ENCODE results near the gene C1GALT1C1.

The C1GALT1C1 gene

GRCh38 chrX:120614816-120615215, 15.0 kb downstream of the C1GALT1C1 start:
- Histone ChIP-seq H3K27me3 (ENCODE audit: insufficient read depth, low read length, poor library complexity) (no peaks in the 10 kb centered on the region), H3K79me2 (ENCODE audit: control insufficient read depth, insufficient read depth, low read length) (no peaks in the 10 kb centered on the region), H3K79me1 (ENCODE audit: low read length) (no peaks in the 10 kb centered on the region), H2BK15ac (replicated peaks; ENCODE audit: low read depth) (no peak overlapping the region), H3K56ac (ENCODE audit: low read length) (no peak overlapping the region), H3K4ac (ENCODE audit: low read depth, low read length) (no peak overlapping the region), H3K4me1 (ENCODE audit: control insufficient read depth, low read depth, low read length) (no peaks in the 10 kb centered on the region), H3K4me3 (ENCODE audit: low read length) (no peak overlapping the region), H2BK5ac (ENCODE audit: low read length) (no peak overlapping the region), H3K9ac (ENCODE audit: low read length) (no peak overlapping the region), H2AK5ac (ENCODE audit: low read length) (no peak overlapping the region), H3K18ac (ENCODE audit: low read length) (no peak overlapping the region), H3K4me2 (ENCODE audit: low read length) (no peak overlapping the region), H3K36me3 (ENCODE audit: control insufficient read depth, insufficient read depth, low read length) (no peaks in the 10 kb centered on the region), H3K23ac (ENCODE audit: low read length) (no peak overlapping the region), H4K5ac (ENCODE audit: low read length) (no peak overlapping the region), H4K8ac (ENCODE audit: low read depth, low read length) (no peak overlapping the region), H2BK120ac (ENCODE audit: low read depth, low read length) (no peak overlapping the region), H3K27ac (ENCODE audit: low read depth, low read length) (no peak overlapping the region)
- DNase-seq, result no peak

GRCh38 chrX:120612086-120612485, 17.8 kb downstream of the C1GALT1C1 start:
- Histone ChIP-seq H3K27ac (ENCODE audit: low read depth, low read length) (no peak overlapping the region), H3K9ac (ENCODE audit: low read length) (no peak overlapping the region), H3K4me3 (ENCODE audit: low read length) (no peak overlapping the region), H3K4me1 (ENCODE audit: control insufficient read depth, low read depth, low read length) (no peaks in the 10 kb centered on the region), H2BK5ac (ENCODE audit: low read length) (no peak overlapping the region), H3K79me2 (ENCODE audit: control insufficient read depth, insufficient read depth, low read length) (no peaks in the 10 kb centered on the region), H2BK15ac (replicated peaks; ENCODE audit: low read depth) (no peak overlapping the region), H3K27me3 (ENCODE audit: insufficient read depth, low read length, poor library complexity) (no peaks in the 10 kb centered on the region), H3K23ac (ENCODE audit: low read length) (no peak overlapping the region), H3K79me1 (ENCODE audit: low read length) (no peaks in the 10 kb centered on the region), H3K36me3 (ENCODE audit: control insufficient read depth, insufficient read depth, low read length) (no peaks in the 10 kb centered on the region), H2BK120ac (ENCODE audit: low read depth, low read length) (no peak overlapping the region), H2AK5ac (ENCODE audit: low read length) (no peak overlapping the region), H3K4ac (ENCODE audit: low read depth, low read length) (no peak overlapping the region), H4K8ac (ENCODE audit: low read depth, low read length) (no peak overlapping the region), H4K5ac (ENCODE audit: low read length) (no peak overlapping the region), H3K56ac (ENCODE audit: low read length) (no peak overlapping the region), H3K4me2 (ENCODE audit: low read length) (no peak overlapping the region), H3K18ac (ENCODE audit: low read length) (no peak overlapping the region)
- WGBS (ENCODE audit: extremely low coverage, insufficient coverage, low lambda C conversion rate), result no CpG with 5 or more reads among the region's 1 CpG
- no peak for DNase-seq

GRCh38 chrX:120604361-120604782, 25.5 kb downstream of the C1GALT1C1 start:
- Histone ChIP-seq H3K27me3 (ENCODE audit: insufficient read depth, low read length, poor library complexity) (no peaks in the 10 kb centered on the region), H3K27ac (ENCODE audit: low read depth, low read length) (peak overlapping the region; percentile 84), H4K8ac (ENCODE audit: low read depth, low read length) (peak overlapping the region; percentile 98), H2BK15ac (replicated peaks; ENCODE audit: low read depth) (no peak overlapping the region), H3K79me2 (ENCODE audit: control insufficient read depth, insufficient read depth, low read length) (no peaks in the 10 kb centered on the region), H2BK120ac (ENCODE audit: low read depth, low read length) (no peak overlapping the region), H3K9ac (ENCODE audit: low read length) (peak overlapping the region; percentile 82), H2BK5ac (ENCODE audit: low read length) (no peak overlapping the region), H3K4me1 (ENCODE audit: control insufficient read depth, low read depth, low read length) (no peaks in the 10 kb centered on the region), H3K18ac (ENCODE audit: low read length) (peak overlapping the region; percentile 3), H3K4me3 (ENCODE audit: low read length) (peak overlapping the region; percentile 77), H4K5ac (ENCODE audit: low read length) (no peak overlapping the region), H3K23ac (ENCODE audit: low read length) (no peak overlapping the region), H3K56ac (ENCODE audit: low read length) (peak overlapping the region; percentile 82), H3K4me2 (ENCODE audit: low read length) (peak overlapping the region; percentile 66), H3K79me1 (ENCODE audit: low read length) (no peaks in the 10 kb centered on the region), H3K36me3 (ENCODE audit: control insufficient read depth, insufficient read depth, low read length) (no peaks in the 10 kb centered on the region), H3K4ac (ENCODE audit: low read depth, low read length) (no peak overlapping the region), H2AK5ac (ENCODE audit: low read length) (no peak overlapping the region)
- no CpG with 5 or more reads among the region's 5 CpGs for WGBS (ENCODE audit: extremely low coverage, insufficient coverage, low lambda C conversion rate)
- DNase-seq, result peak; percentile 4

- H3K36me3 ChIP-seq (ENCODE audit: control insufficient read depth, insufficient read depth, low read length), result no peaks in the 10 kb centered on the region
- no peaks in the 10 kb centered on the region for H3K79me1 ChIP-seq (ENCODE audit: low read length)
- no peaks in the 10 kb centered on the region for H3K27me3 ChIP-seq (ENCODE audit: insufficient read depth, low read length, poor library complexity)
- no peak within 1 kb of the TSS for H3K4ac ChIP-seq (ENCODE audit: low read depth, low read length)
- H4K8ac ChIP-seq (ENCODE audit: low read depth, low read length), result peak within 1 kb of the TSS; percentile 98
- no peak within 1 kb of the TSS for H4K5ac ChIP-seq (ENCODE audit: low read length)
- WGBS (ENCODE audit: extremely low coverage, insufficient coverage, low lambda C conversion rate), result no CpG with 5 or more reads among the region's 31 CpGs
- peak within 1 kb of the TSS; percentile 84 for H3K27ac ChIP-seq (ENCODE audit: low read depth, low read length)
- H2AK5ac ChIP-seq (ENCODE audit: low read length), result no peak within 1 kb of the TSS
- DNase-seq, result peak; percentile 98
- H3K23ac ChIP-seq (ENCODE audit: low read length), result no peak within 1 kb of the TSS
- no peaks in the 10 kb centered on the region for H3K4me1 ChIP-seq (ENCODE audit: control insufficient read depth, low read depth, low read length)
- peak within 1 kb of the TSS; percentile 3 for H3K18ac ChIP-seq (ENCODE audit: low read length)
- H2BK15ac ChIP-seq (replicated peaks; ENCODE audit: low read depth), result no peak within 1 kb of the TSS
- H3K4me2 ChIP-seq (ENCODE audit: low read length), result peak within 1 kb of the TSS; percentile 66
- peak within 1 kb of the TSS; percentile 82 for H3K9ac ChIP-seq (ENCODE audit: low read length)
- peak within 1 kb of the TSS; percentile 77 for H3K4me3 ChIP-seq (ENCODE audit: low read length)
- no peak within 1 kb of the TSS for H2BK120ac ChIP-seq (ENCODE audit: low read depth, low read length)
- H3K79me2 ChIP-seq (ENCODE audit: control insufficient read depth, insufficient read depth, low read length), result no peaks in the 10 kb centered on the region
- no peak within 1 kb of the TSS for H2BK5ac ChIP-seq (ENCODE audit: low read length)
- peak within 1 kb of the TSS; percentile 82 for H3K56ac ChIP-seq (ENCODE audit: low read length)
Measured at GRCh38 chrX:120603707-120604360, 26.0 kb downstream of the C1GALT1C1 start, which contains the start of gene MCTS1. Gene MCTS1, plus strand, starts transcription at chrX:120604101. Its CDS starts 136 bp downstream, at chrX:120604237.

GRCh38 chrX:120585702-120586101, 44.2 kb downstream of the C1GALT1C1 start:
- H3K23ac ChIP-seq (ENCODE audit: low read length), result no peak overlapping the region
- DNase-seq, result no peak
- no peak overlapping the region for H3K9ac ChIP-seq (ENCODE audit: low read length)
- H2BK5ac ChIP-seq (ENCODE audit: low read length), result no peak overlapping the region
- no peak overlapping the region for H3K4me3 ChIP-seq (ENCODE audit: low read length)
- H3K4me2 ChIP-seq (ENCODE audit: low read length), result no peak overlapping the region
- H2AK5ac ChIP-seq (ENCODE audit: low read length), result no peak overlapping the region
- H2BK15ac ChIP-seq (replicated peaks; ENCODE audit: low read depth), result no peak overlapping the region
- no peaks in the 10 kb centered on the region for H3K4me1 ChIP-seq (ENCODE audit: control insufficient read depth, low read depth, low read length)
- H2BK120ac ChIP-seq (ENCODE audit: low read depth, low read length), result no peak overlapping the region
- H3K27me3 ChIP-seq (ENCODE audit: insufficient read depth, low read length, poor library complexity), result no peaks in the 10 kb centered on the region
- no peak overlapping the region for H3K27ac ChIP-seq (ENCODE audit: low read depth, low read length)
- no peaks in the 10 kb centered on the region for H3K79me1 ChIP-seq (ENCODE audit: low read length)
- WGBS (ENCODE audit: extremely low coverage, insufficient coverage, low lambda C conversion rate), result no CpG with 5 or more reads among the region's 2 CpGs
- H3K56ac ChIP-seq (ENCODE audit: low read length), result no peak overlapping the region
- no peak overlapping the region for H4K5ac ChIP-seq (ENCODE audit: low read length)
- H3K4ac ChIP-seq (ENCODE audit: low read depth, low read length), result no peak overlapping the region
- no peak overlapping the region for H3K18ac ChIP-seq (ENCODE audit: low read length)
- no peaks in the 10 kb centered on the region for H3K79me2 ChIP-seq (ENCODE audit: control insufficient read depth, insufficient read depth, low read length)
- H3K36me3 ChIP-seq (ENCODE audit: control insufficient read depth, insufficient read depth, low read length), result no peaks in the 10 kb centered on the region
- no peak overlapping the region for H4K8ac ChIP-seq (ENCODE audit: low read depth, low read length)
